Stimulated activated memory B cell treated with anti-CD40 and anti-IgM and Interleukin-4, amounts not matched to agents 10 μg/mL and 1 μg/mL and 100 μg/mL, for 72 hours (primary cell): ENCODE data around the gene HES6.
"Not testable (repeated sequence)": the region's sequence is repeated elsewhere in the genome, so short reads cannot be mapped to it uniquely, and the experiment has no call there.

Source experiments
- ATAC-seq: fragments of 150-1000 bp; cut with Tn5 transposase; 2 replicates; pipeline ENCODE4 v1.10.0; 2021
- H3K27ac Mint-ChIP-seq: one replicate; pipeline ENCODE4 v1.8.0; 2022; ENCODE audit warnings: mild to moderate bottlenecking, mixed read lengths
- H3K27me3 Mint-ChIP-seq: one replicate; pipeline ENCODE4 v1.8.0; 2022; ENCODE audit warnings: mixed read lengths
- H3K36me3 Mint-ChIP-seq: one replicate; pipeline ENCODE4 v1.8.0; 2022; ENCODE audit warnings: mixed read lengths
- H3K4me1 Mint-ChIP-seq: one replicate; pipeline ENCODE4 v1.8.0; 2022; ENCODE audit warnings: mixed read lengths
- H3K4me3 Mint-ChIP-seq: one replicate; pipeline ENCODE4 v1.8.0; 2022; ENCODE audit warnings: mild to moderate bottlenecking, moderate library complexity, mixed read lengths
- H3K9me3 Mint-ChIP-seq: one replicate; pipeline ENCODE4 v1.8.0; 2022; ENCODE audit warnings: mixed read lengths

Gene HES6

GRCh38 chr2:238280083-238280825 lies 40.4 kb upstream of the HES6 start:
- H3K4me1 Mint-ChIP-seq, result peaks cover 28% of the 10 kb centered on the region
- no peak overlapping the region for H3K27ac Mint-ChIP-seq
- no peak for ATAC-seq
- no peaks in the 10 kb centered on the region for H3K27me3 Mint-ChIP-seq
- no peak overlapping the region for H3K4me3 Mint-ChIP-seq
- no peaks in the 10 kb centered on the region for H3K9me3 Mint-ChIP-seq
- peaks cover 15% of the 10 kb centered on the region for H3K36me3 Mint-ChIP-seq

- peaks cover 24% of the 10 kb centered on the region for H3K4me1 Mint-ChIP-seq
- H3K27ac Mint-ChIP-seq, result no peak overlapping the region
- H3K36me3 Mint-ChIP-seq, result peaks cover 24% of the 10 kb centered on the region
These were observed 39.5 kb upstream of the HES6 start for GRCh38 chr2:238279324-238279682.

GRCh38 chr2:238278626-238279323 lies 38.9 kb upstream of the HES6 start:
- Mint-ChIP-seq H3K36me3 (peaks cover 29% of the 10 kb centered on the region), H3K27ac (no peak overlapping the region), H3K4me1 (peaks cover 18% of the 10 kb centered on the region), H3K27me3 (no peaks in the 10 kb centered on the region), H3K4me3 (no peak overlapping the region), H3K9me3 (no peaks in the 10 kb centered on the region)
- no peak for ATAC-seq

More at GRCh38 chr2:238279324-238279682, 39.5 kb upstream of the HES6 start:
- Mint-ChIP-seq H3K9me3 (no peaks in the 10 kb centered on the region), H3K4me3 (no peak overlapping the region), H3K27me3 (no peaks in the 10 kb centered on the region)
- no peak for ATAC-seq

GRCh38 chr2:238277695-238278094 lies 37.9 kb upstream of the HES6 start:
- no peak overlapping the region for H3K4me3 Mint-ChIP-seq
- H3K27ac Mint-ChIP-seq, result no peak overlapping the region
- H3K27me3 Mint-ChIP-seq, result no peaks in the 10 kb centered on the region
- peaks cover 39% of the 10 kb centered on the region for H3K36me3 Mint-ChIP-seq
- H3K9me3 Mint-ChIP-seq, result no peaks in the 10 kb centered on the region
- no peak for ATAC-seq
- peaks cover 7% of the 10 kb centered on the region for H3K4me1 Mint-ChIP-seq

GRCh38 chr2:238274152-238274865 lies 34.5 kb upstream of the HES6 start:
- peaks cover 59% of the 10 kb centered on the region for H3K36me3 Mint-ChIP-seq

GRCh38 chr2:238273433-238273832 lies 33.6 kb upstream of the HES6 start:
- not testable (repeated sequence) for H3K4me3 Mint-ChIP-seq, H3K27me3 Mint-ChIP-seq, H3K27ac Mint-ChIP-seq, H3K9me3 Mint-ChIP-seq, H3K4me1 Mint-ChIP-seq, ATAC-seq
- peaks cover 59% of the 10 kb centered on the region for H3K36me3 Mint-ChIP-seq

More at GRCh38 chr2:238274152-238274865, 34.5 kb upstream of the HES6 start:
- no peak overlapping the region for H3K4me3 Mint-ChIP-seq
- no peak for ATAC-seq
- H3K27me3 Mint-ChIP-seq, result no peaks in the 10 kb centered on the region
- no peaks in the 10 kb centered on the region for H3K4me1 Mint-ChIP-seq
- no peak overlapping the region for H3K27ac Mint-ChIP-seq
- no peaks in the 10 kb centered on the region for H3K9me3 Mint-ChIP-seq

GRCh38 chr2:238272156-238272555 lies 32.3 kb upstream of the HES6 start:
- no peaks in the 10 kb centered on the region for H3K27me3 Mint-ChIP-seq
- peaks cover 61% of the 10 kb centered on the region for H3K36me3 Mint-ChIP-seq
- H3K4me1 Mint-ChIP-seq, result no peaks in the 10 kb centered on the region
- H3K9me3 Mint-ChIP-seq, result no peaks in the 10 kb centered on the region
- H3K27ac Mint-ChIP-seq, result no peak overlapping the region
- no peak overlapping the region for H3K4me3 Mint-ChIP-seq
- no peak for ATAC-seq

GRCh38 chr2:238271686-238272085 lies 31.8 kb upstream of the HES6 start:
- not testable (repeated sequence) for H3K27me3 Mint-ChIP-seq, ATAC-seq, H3K9me3 Mint-ChIP-seq, H3K27ac Mint-ChIP-seq, H3K4me1 Mint-ChIP-seq, H3K4me3 Mint-ChIP-seq
- H3K36me3 Mint-ChIP-seq, result peaks cover 64% of the 10 kb centered on the region

- Mint-ChIP-seq H3K27me3 (no peaks in the 10 kb centered on the region), H3K27ac (no peak overlapping the region), H3K4me1 (no peaks in the 10 kb centered on the region), H3K9me3 (no peaks in the 10 kb centered on the region), H3K4me3 (no peak overlapping the region), H3K36me3 (peaks cover 58% of the 10 kb centered on the region)
- ATAC-seq, result no peak
These were observed 31.3 kb upstream of the HES6 start for GRCh38 chr2:238271061-238271554.

GRCh38 chr2:238270606-238271005 lies 30.8 kb upstream of the HES6 start:
- no peak for ATAC-seq
- Mint-ChIP-seq H3K4me1 (no peaks in the 10 kb centered on the region), H3K36me3 (peaks cover 58% of the 10 kb centered on the region), H3K9me3 (no peaks in the 10 kb centered on the region), H3K4me3 (no peak overlapping the region), H3K27me3 (no peaks in the 10 kb centered on the region), H3K27ac (no peak overlapping the region)

GRCh38 chr2:238269741-238270140 lies 29.9 kb upstream of the HES6 start:
- Mint-ChIP-seq H3K9me3 (no peaks in the 10 kb centered on the region), H3K4me1 (no peaks in the 10 kb centered on the region), H3K27ac (no peak overlapping the region), H3K36me3 (peaks cover 51% of the 10 kb centered on the region), H3K27me3 (no peaks in the 10 kb centered on the region), H3K4me3 (no peak overlapping the region)
- no peak for ATAC-seq

- Mint-ChIP-seq H3K27ac (no peak overlapping the region), H3K9me3 (no peaks in the 10 kb centered on the region), H3K27me3 (no peaks in the 10 kb centered on the region), H3K36me3 (peaks cover 44% of the 10 kb centered on the region), H3K4me1 (peaks cover 8% of the 10 kb centered on the region), H3K4me3 (no peak overlapping the region)
- no peak for ATAC-seq
These were observed 28.2 kb upstream of the HES6 start for GRCh38 chr2:238267884-238268680.

- Mint-ChIP-seq H3K4me3 (no peak overlapping the region), H3K27ac (no peak overlapping the region), H3K4me1 (peaks cover 8% of the 10 kb centered on the region), H3K36me3 (peaks cover 38% of the 10 kb centered on the region), H3K9me3 (no peaks in the 10 kb centered on the region), H3K27me3 (no peaks in the 10 kb centered on the region)
- ATAC-seq, result no peak
These were observed 27.5 kb upstream of the HES6 start for GRCh38 chr2:238267341-238267710.

GRCh38 chr2:238265605-238266004 lies 25.8 kb upstream of the HES6 start:
- Mint-ChIP-seq H3K9me3 (no peaks in the 10 kb centered on the region), H3K27ac (no peak overlapping the region), H3K4me3 (no peak overlapping the region), H3K36me3 (peaks cover 33% of the 10 kb centered on the region), H3K27me3 (no peaks in the 10 kb centered on the region), H3K4me1 (peaks cover 8% of the 10 kb centered on the region)
- no peak for ATAC-seq

GRCh38 chr2:238264072-238264460 lies 24.2 kb upstream of the HES6 start:
- H3K27ac Mint-ChIP-seq, result no peak overlapping the region
- ATAC-seq, result no peak
- H3K9me3 Mint-ChIP-seq, result no peaks in the 10 kb centered on the region
- no peak overlapping the region for H3K4me3 Mint-ChIP-seq
- H3K4me1 Mint-ChIP-seq, result peaks cover 8% of the 10 kb centered on the region
- H3K27me3 Mint-ChIP-seq, result no peaks in the 10 kb centered on the region
- peaks cover 40% of the 10 kb centered on the region for H3K36me3 Mint-ChIP-seq
